ENCODE measurements around the gene ABCC9.
"Not testable (repeated sequence)": the region's sequence is repeated elsewhere in the genome, so short reads cannot be mapped to it uniquely, and the experiment has no call there.

Gene ABCC9

GRCh38 chr12:21950649-21951048, 9.4 kb upstream of the ABCC9 start:
- no peaks in the 10 kb centered on the region for H3K27me3 ChIP-seq (ENCODE audit: low read depth)
- H3K9me3 ChIP-seq: no peaks in the 10 kb centered on the region
- in situ Hi-C loops (cut with MboI; ENCODE audit: low sequenced_read_pairs): no loop called here
- H3K36me3 ChIP-seq (replicated peaks): no peaks in the 10 kb centered on the region
- no peak overlapping the region for H3K4me3 ChIP-seq
- H3K4me1 ChIP-seq: no peaks in the 10 kb centered on the region
- no peak for DNase-seq (ENCODE audit: low spot score in 2 of 2)

DNA sequence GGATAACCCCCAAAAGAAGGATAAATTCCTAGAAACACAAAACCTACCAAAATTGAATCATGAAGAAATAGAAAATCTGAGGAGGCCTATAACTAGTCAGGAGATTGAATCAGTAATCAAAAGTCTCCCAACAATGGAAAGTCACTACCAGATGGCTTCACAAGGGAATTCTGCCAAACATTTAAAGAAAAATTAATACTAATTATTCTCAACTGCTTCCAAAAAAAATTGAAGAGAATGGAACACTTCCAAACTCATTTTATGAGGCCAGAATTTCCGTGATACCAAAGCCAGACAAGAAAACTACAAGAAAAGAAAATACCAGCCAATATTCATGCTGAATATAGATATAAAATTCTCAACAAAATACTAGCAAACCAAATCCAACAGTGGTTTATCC, 7.8 kb upstream of the ABCC9 start:
- DNase-seq (ENCODE audit: low spot score in 2 of 2): no peak
- Histone ChIP-seq H3K9me3 (no peaks in the 10 kb centered on the region), H3K4me1 (no peaks in the 10 kb centered on the region), H3K4me3 (no peak overlapping the region), H3K27me3 (ENCODE audit: low read depth) (no peaks in the 10 kb centered on the region), H3K36me3 (replicated peaks) (no peaks in the 10 kb centered on the region)
- in situ Hi-C loops (cut with MboI; ENCODE audit: low sequenced_read_pairs): no loop called here

DNA sequence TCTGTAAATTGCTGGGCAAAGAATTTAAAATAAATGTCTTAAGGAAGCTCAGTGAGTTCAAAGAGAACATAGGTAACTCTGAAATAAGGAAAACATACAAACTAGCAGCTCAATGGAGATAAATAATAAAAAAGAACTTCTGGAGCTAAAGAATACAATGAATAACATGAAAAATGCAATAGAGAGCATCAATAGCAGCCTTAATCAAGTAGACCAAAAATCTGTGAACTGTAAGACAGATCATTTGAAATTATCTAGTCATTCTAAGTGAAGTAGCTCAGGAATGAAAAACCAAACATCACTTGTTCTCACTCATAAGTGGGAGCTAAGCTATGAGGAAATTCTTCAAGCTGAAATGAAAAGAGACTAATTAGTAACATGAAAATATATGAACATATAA, 5.8 kb upstream of the ABCC9 start:
- Histone ChIP-seq H3K27me3 (ENCODE audit: low read depth) (no peaks in the 10 kb centered on the region), H3K9me3 (no peaks in the 10 kb centered on the region), H3K4me3 (no peak overlapping the region), H3K4me1 (no peaks in the 10 kb centered on the region), H3K36me3 (replicated peaks) (no peaks in the 10 kb centered on the region)
- DNase-seq (ENCODE audit: low spot score in 2 of 2): no peak
- in situ Hi-C loops (cut with MboI; ENCODE audit: low sequenced_read_pairs): no loop called here

DNA sequence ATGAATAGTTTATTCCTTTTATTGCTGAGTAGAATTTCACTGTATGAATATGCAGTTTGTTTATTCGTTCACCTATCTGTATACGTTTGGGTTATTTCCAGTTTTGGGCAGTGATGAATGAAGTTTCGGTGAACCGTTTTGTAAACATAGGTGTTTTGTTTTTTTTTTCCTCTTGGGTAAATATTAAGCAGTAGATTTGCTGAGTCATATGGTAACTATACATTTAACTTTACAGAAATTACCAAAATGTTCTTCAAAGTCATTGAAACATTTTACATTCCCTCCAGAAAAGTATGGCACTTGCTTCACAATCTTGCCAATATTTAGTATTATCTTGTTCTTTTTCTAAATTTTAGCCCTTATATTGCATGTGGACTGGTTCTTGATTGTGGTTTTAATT, 3.8 kb upstream of the ABCC9 start:
- H3K4me1 ChIP-seq: no peaks in the 10 kb centered on the region
- in situ Hi-C loops (cut with MboI; ENCODE audit: low sequenced_read_pairs): no loop called here
- no peak for DNase-seq (ENCODE audit: low spot score in 2 of 2)
- H3K9me3 ChIP-seq: no peaks in the 10 kb centered on the region
- no peak overlapping the region for H3K4me3 ChIP-seq
- no peaks in the 10 kb centered on the region for H3K36me3 ChIP-seq (replicated peaks)
- peaks cover 5% of the 10 kb centered on the region for H3K27me3 ChIP-seq (ENCODE audit: low read depth)

DNA sequence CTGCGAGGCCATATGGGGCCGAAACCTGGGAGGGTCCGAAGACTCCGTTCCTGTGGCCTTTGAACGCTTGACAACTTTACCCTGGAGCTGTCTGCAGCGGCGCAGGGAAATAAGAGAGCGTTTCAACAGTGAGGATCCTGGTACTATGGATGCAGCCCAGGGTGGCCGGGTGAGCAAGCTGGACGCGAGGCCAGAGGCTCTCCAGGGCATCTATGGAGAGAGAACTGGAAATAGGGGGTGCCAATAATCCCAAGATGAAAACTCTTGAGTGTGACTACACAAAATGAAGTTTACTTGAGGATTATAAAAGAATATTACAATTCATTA, 1.1 kb upstream of the ABCC9 start:
- DNase-seq (ENCODE audit: low spot score in 2 of 2): no peak
- no peaks in the 10 kb centered on the region for H3K4me1 ChIP-seq
- no peak overlapping the region for H3K4me3 ChIP-seq
- H3K36me3 ChIP-seq (replicated peaks): no peaks in the 10 kb centered on the region
- in situ Hi-C loops (cut with MboI; ENCODE audit: low sequenced_read_pairs): no loop called here
- H3K9me3 ChIP-seq: no peaks in the 10 kb centered on the region
- peaks cover 8% of the 10 kb centered on the region for H3K27me3 ChIP-seq (ENCODE audit: low read depth)

DNA sequence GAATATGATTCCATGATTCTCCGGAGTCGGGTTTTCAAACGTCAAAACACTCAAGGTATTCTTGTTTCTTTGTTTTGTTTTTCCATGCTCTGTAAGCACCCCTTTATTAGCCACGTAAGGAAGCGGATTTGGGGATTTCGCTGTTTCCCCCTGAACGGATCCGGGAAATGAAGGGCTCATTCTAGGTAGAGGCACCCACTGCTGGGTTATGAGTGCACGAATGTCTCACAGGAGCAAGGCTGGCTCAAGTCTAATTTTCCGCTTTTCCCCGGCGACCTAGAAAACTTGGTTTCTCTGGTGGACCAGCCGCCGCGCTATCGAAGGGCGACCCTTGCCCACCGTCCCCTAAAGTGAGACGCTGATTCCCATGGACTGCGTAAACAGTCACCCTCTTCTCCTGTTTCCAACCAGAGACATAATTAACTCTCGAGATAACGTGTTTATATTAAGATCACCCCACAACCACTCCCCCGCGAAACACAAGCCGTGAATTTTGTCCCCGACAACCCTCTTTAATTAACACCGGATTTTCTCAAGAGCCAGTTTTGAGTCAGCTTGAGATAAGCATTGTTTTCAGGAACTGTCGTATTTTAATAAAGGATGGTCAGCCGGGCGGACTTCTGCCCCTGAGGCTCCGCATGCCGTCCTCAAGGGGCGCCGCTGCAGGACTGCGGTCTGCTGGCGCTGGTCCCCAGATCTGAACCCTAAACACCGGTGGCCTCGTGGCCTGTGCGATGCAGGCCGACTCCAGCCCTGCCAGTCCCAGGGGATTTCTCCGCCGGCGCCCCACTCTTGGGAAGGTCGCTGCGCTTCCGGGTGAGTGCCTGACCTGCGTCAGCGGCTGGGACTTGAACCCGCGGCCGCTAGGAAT, 515 bp upstream of the ABCC9 start:
- H3K4me3 ChIP-seq: no peak overlapping the region
- H3K4me1 ChIP-seq: no peaks in the 10 kb centered on the region
- no peaks in the 10 kb centered on the region for H3K9me3 ChIP-seq
- DNase-seq (ENCODE audit: low spot score in 2 of 2): no peak
- H3K36me3 ChIP-seq (replicated peaks): no peaks in the 10 kb centered on the region
- peaks cover 8% of the 10 kb centered on the region for H3K27me3 ChIP-seq (ENCODE audit: low read depth)
- in situ Hi-C loops (cut with MboI; ENCODE audit: low sequenced_read_pairs): no loop called here

GRCh38 chr12:21939435-21939834, 1.8 kb downstream of the ABCC9 start:
- no peak for DNase-seq (ENCODE audit: low spot score in 2 of 2)
- Histone ChIP-seq H3K4me1 (no peaks in the 10 kb centered on the region), H3K36me3 (replicated peaks) (no peaks in the 10 kb centered on the region), H3K27me3 (ENCODE audit: low read depth) (peaks cover 8% of the 10 kb centered on the region), H3K9me3 (no peaks in the 10 kb centered on the region), H3K4me3 (no peak overlapping the region)
- in situ Hi-C loops (cut with MboI; ENCODE audit: low sequenced_read_pairs): no loop called here

DNA sequence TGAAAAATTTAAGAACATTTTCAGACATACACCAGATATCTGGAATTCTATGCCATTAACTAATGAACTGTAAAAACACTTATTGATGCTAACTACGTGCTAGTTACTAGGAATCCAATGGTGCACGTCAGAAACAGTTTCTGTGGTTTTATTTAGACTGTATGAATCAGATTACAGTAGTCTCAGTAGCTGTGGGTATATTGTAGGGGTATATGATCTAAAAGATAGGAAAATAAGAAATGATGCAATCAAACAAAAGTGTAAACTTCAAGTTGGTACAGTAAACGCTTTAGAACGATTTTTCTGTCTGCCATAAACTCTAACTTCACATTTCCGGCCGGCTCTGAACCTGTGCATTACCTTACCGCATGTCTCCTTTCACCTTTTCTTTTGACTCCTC, 2.3 kb downstream of the ABCC9 start:
- in situ Hi-C loops (cut with MboI; ENCODE audit: low sequenced_read_pairs): no loop called here
- no peak for DNase-seq (ENCODE audit: low spot score in 2 of 2)
- no peaks in the 10 kb centered on the region for H3K4me1 ChIP-seq
- no peak overlapping the region for H3K4me3 ChIP-seq
- no peaks in the 10 kb centered on the region for H3K9me3 ChIP-seq
- no peaks in the 10 kb centered on the region for H3K36me3 ChIP-seq (replicated peaks)
- peaks cover 8% of the 10 kb centered on the region for H3K27me3 ChIP-seq (ENCODE audit: low read depth)

GRCh38 chr12:21934173-21934572, 7.1 kb downstream of the ABCC9 start:
- Histone ChIP-seq H3K9me3 (no peaks in the 10 kb centered on the region), H3K4me3 (no peak overlapping the region), H3K36me3 (replicated peaks) (no peaks in the 10 kb centered on the region), H3K4me1 (no peaks in the 10 kb centered on the region), H3K27me3 (ENCODE audit: low read depth) (no peaks in the 10 kb centered on the region)
- in situ Hi-C loops (cut with MboI; ENCODE audit: low sequenced_read_pairs): no loop called here
- DNase-seq (ENCODE audit: low spot score in 2 of 2): no peak

GRCh38 chr12:21933656-21934055, 7.6 kb downstream of the ABCC9 start:
- H3K4me3 ChIP-seq: no peak overlapping the region
- no peaks in the 10 kb centered on the region for H3K9me3 ChIP-seq
- no peaks in the 10 kb centered on the region for H3K36me3 ChIP-seq (replicated peaks)
- H3K27me3 ChIP-seq (ENCODE audit: low read depth): no peaks in the 10 kb centered on the region
- in situ Hi-C loops (cut with MboI; ENCODE audit: low sequenced_read_pairs): no loop called here
- DNase-seq (ENCODE audit: low spot score in 2 of 2): no peak
- H3K4me1 ChIP-seq: peaks cover under 1% of the 10 kb centered on the region; the same call in 1 of the 2 replicates

DNA sequence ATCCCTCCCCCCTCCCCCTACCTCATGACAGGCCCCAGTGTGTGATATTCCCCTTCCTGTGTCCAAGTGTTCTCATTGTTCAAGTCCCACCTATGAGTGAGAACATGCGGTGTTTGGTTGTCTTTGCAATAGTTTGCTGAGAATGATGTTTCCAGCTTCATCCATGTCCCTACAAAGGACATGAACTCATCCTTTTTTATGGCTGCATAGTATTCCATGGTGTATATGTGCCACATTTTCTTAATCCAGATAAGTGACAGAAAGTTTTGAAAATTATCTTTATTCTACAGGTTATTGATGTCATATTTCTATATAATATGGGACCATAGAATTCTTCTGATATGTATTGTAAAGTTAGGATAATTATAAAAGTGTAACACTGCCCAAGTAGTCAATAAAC, 11.3 kb downstream of the ABCC9 start:
- H3K4me3 ChIP-seq; H3K4me1 ChIP-seq; H3K36me3 ChIP-seq (replicated peaks); H3K27me3 ChIP-seq (ENCODE audit: low read depth); in situ Hi-C loops (cut with MboI; ENCODE audit: low sequenced_read_pairs); H3K9me3 ChIP-seq; DNase-seq (ENCODE audit: low spot score in 2 of 2): not testable (repeated sequence)

- DNase-seq (ENCODE audit: low spot score in 2 of 2): no peak
- H3K4me1 ChIP-seq: peaks cover 2% of the 10 kb centered on the region; the same call in 1 of the 2 replicates
- no peaks in the 10 kb centered on the region for H3K36me3 ChIP-seq (replicated peaks)
- no peaks in the 10 kb centered on the region for H3K27me3 ChIP-seq (ENCODE audit: low read depth)
- in situ Hi-C loops (cut with MboI; ENCODE audit: low sequenced_read_pairs): no loop called here
- no peak overlapping the region for H3K4me3 ChIP-seq
- no peaks in the 10 kb centered on the region for H3K9me3 ChIP-seq
Measured at GRCh38 chr12:21925296-21925913, 15.8 kb downstream of the ABCC9 start.

GRCh38 chr12:21921436-21921835, 19.8 kb downstream of the ABCC9 start:
- Histone ChIP-seq H3K9me3 (no peaks in the 10 kb centered on the region), H3K27me3 (ENCODE audit: low read depth) (no peaks in the 10 kb centered on the region), H3K36me3 (replicated peaks) (no peaks in the 10 kb centered on the region), H3K4me3 (no peak overlapping the region), H3K4me1 (no peaks in the 10 kb centered on the region)
- in situ Hi-C loops (cut with MboI; ENCODE audit: low sequenced_read_pairs): no loop called here
- no peak for DNase-seq (ENCODE audit: low spot score in 2 of 2)

DNA sequence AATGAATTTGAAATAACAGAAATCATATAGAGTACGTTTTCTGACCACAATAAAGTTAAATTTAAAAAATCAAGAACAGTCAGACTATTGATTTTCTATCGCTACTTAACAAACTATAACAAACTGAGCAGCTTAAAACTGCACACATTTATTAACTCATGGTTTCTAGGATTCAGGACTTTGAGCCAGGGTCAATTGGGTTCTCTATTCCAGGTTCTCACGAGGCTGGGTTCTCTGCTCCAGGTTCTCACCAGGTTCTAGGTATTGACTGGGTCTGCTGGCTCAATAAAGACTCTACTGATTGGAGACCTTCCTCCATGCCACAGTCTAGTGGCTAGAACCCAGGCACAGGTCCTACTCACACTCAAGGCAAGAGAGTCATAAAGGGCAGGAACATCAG, 22.8 kb downstream of the ABCC9 start:
- in situ Hi-C loops (cut with MboI; ENCODE audit: low sequenced_read_pairs): no loop called here
- no peaks in the 10 kb centered on the region for H3K27me3 ChIP-seq (ENCODE audit: low read depth)
- DNase-seq (ENCODE audit: low spot score in 2 of 2): no peak
- no peaks in the 10 kb centered on the region for H3K36me3 ChIP-seq (replicated peaks)
- H3K4me1 ChIP-seq: no peaks in the 10 kb centered on the region
- H3K9me3 ChIP-seq: no peaks in the 10 kb centered on the region
- no peak overlapping the region for H3K4me3 ChIP-seq
